ENCODE measurements around the gene NYAP2.

NYAP2 gene

GRCh38 chr2:225599856-225600255 is 200.3 kb downstream of the NYAP2 start:
- no peaks in the 10 kb centered on the region for H3K27me3 ChIP-seq (ENCODE audit: insufficient read depth, poor library complexity, severe bottlenecking)
- no peak for DNase-seq (ENCODE audit: low read depth in 1 of 2, low spot score in 1 of 2)
- no peak overlapping the region for H3K27ac ChIP-seq (replicated peaks)
- TF ChIP-seq CTCF (IDR thresholded peaks at IDR 0.05; ENCODE audit: insufficient read depth, low read length) (no peak), GABPA (IDR thresholded peaks at IDR 0.05; ENCODE audit: low read depth) (no peak), SPI1 (IDR thresholded peaks at IDR 0.05; ENCODE audit: borderline replicate concordance, low read depth) (no peak), POLR2AphosphoS5 (IDR thresholded peaks at IDR 0.05; ENCODE audit: low read depth) (no peak), REST (IDR thresholded peaks at IDR 0.05; ENCODE audit: insufficient replicate concordance, low read depth) (no peak)
- H3K4me3 ChIP-seq (replicated peaks; ENCODE audit: insufficient read depth, low read length), result no peak overlapping the region

- H3K4me3 ChIP-seq (replicated peaks; ENCODE audit: insufficient read depth, low read length), result no peak overlapping the region
- no peaks in the 10 kb centered on the region for H3K27me3 ChIP-seq (ENCODE audit: insufficient read depth, poor library complexity, severe bottlenecking)
- TF ChIP-seq CTCF (IDR thresholded peaks at IDR 0.05; ENCODE audit: insufficient read depth, low read length), result no peak
- TF ChIP-seq REST (IDR thresholded peaks at IDR 0.05; ENCODE audit: insufficient replicate concordance, low read depth), result no peak
- TF ChIP-seq POLR2AphosphoS5 (IDR thresholded peaks at IDR 0.05; ENCODE audit: low read depth), result no peak
- TF ChIP-seq SPI1 (IDR thresholded peaks at IDR 0.05; ENCODE audit: borderline replicate concordance, low read depth), result no peak
- TF ChIP-seq GABPA (IDR thresholded peaks at IDR 0.05; ENCODE audit: low read depth), result no peak
- H3K27ac ChIP-seq (replicated peaks), result no peak overlapping the region
- peak in 1 of 2 experiments; percentile 14 for DNase-seq (ENCODE audit: low read depth in 1 of 2, low spot score in 1 of 2)
These were observed 200.9 kb downstream of the NYAP2 start for GRCh38 chr2:225600444-225600843.

- H3K27ac ChIP-seq (replicated peaks), result no peak overlapping the region
These were observed 201.4 kb downstream of the NYAP2 start for GRCh38 chr2:225600865-225601264.

More at GRCh38 chr2:225600865-225601264, 201.4 kb downstream of the NYAP2 start:
- no peak overlapping the region for H3K4me3 ChIP-seq (replicated peaks; ENCODE audit: insufficient read depth, low read length)
- DNase-seq (ENCODE audit: low read depth in 1 of 2, low spot score in 1 of 2), result no peak
- no peaks in the 10 kb centered on the region for H3K27me3 ChIP-seq (ENCODE audit: insufficient read depth, poor library complexity, severe bottlenecking)
- TF ChIP-seq POLR2AphosphoS5 (IDR thresholded peaks at IDR 0.05; ENCODE audit: low read depth) (no peak), SPI1 (IDR thresholded peaks at IDR 0.05; ENCODE audit: borderline replicate concordance, low read depth) (no peak), REST (IDR thresholded peaks at IDR 0.05; ENCODE audit: insufficient replicate concordance, low read depth) (no peak), CTCF (IDR thresholded peaks at IDR 0.05; ENCODE audit: insufficient read depth, low read length) (no peak), GABPA (IDR thresholded peaks at IDR 0.05; ENCODE audit: low read depth) (no peak)

Measured in HL-60 (cell line).